Keratinocyte (primary cell): ENCODE measurements around the gene MALSU1. TPM values are rescaled to one million over a fixed set of nuclear protein-coding genes. Genes with fewer than 3 reads are reported as not detected.
A peak's percentile ranks its signal among the peaks of the same experiment; 100 is the strongest.

Experiments used
- DNase-seq: peaks from one replicate; pipeline ENCODE4 v3.0.0-alpha.2; 2011; ENCODE audit warnings: low read depth, missing footprints, low spot score
- FAIRE-seq: peaks from 2 replicates; lab custom pipeline; 2011; peaks lifted over from hg19 to GRCh38; lab: Jason Lieb, UNC
- H2AFZ ChIP-seq: 2 replicates; pipeline ENCODE4 v1.6.0; 2012; ENCODE audit warnings: low read length, control low read depth, inconsistent platforms; ENCODE audit not compliant: control insufficient read depth
- H3K27ac ChIP-seq: 2 replicates; pipeline ENCODE4 v1.5.1; 2011; ENCODE audit warnings: low read length; ENCODE audit not compliant: control insufficient read depth, insufficient read depth
- H3K27me3 ChIP-seq: 3 replicates; pipeline ENCODE4 v1.6.0; 2011; ENCODE audit warnings: low read length; ENCODE audit not compliant: control insufficient read depth, insufficient read depth; ENCODE audit errors: extremely low read depth
- H3K36me3 ChIP-seq, 2 experiments: 2 replicates in 1 of 2; 3 replicates in 1 of 2; pipeline ENCODE4 v1.5.1; 2011; ENCODE audit warnings: low read length in 2 of 2, mild to moderate bottlenecking in 1 of 2; ENCODE audit not compliant: control insufficient read depth in 2 of 2, insufficient read depth in 2 of 2; ENCODE audit errors: extremely low read depth in 1 of 2
- H3K4me1 ChIP-seq: 3 replicates; pipeline ENCODE4 v1.5.1; 2011; ENCODE audit warnings: low read length; ENCODE audit not compliant: control insufficient read depth, insufficient read depth; ENCODE audit errors: extremely low read depth
- H3K4me2 ChIP-seq: 3 replicates; pipeline ENCODE4 v1.6.0; 2011; ENCODE audit warnings: low read depth, low read length; ENCODE audit not compliant: control insufficient read depth, insufficient read depth; ENCODE audit errors: extremely low read depth
- H3K4me3 ChIP-seq, 3 experiments: fragments of 200-600 bp in 1 of 3; sonication (generic) in 1 of 3; 2 replicates in 2 of 3; 3 replicates in 1 of 3; pipeline ENCODE4 v1.5.1; 2011 to 2016; ENCODE audit warnings: low read length in 3 of 3, mild to moderate bottlenecking in 3 of 3, control low read depth in 2 of 3, inconsistent platforms in 1 of 3, low read depth in 1 of 3, mixed read lengths in 1 of 3, mixed run types in 1 of 3, moderate library complexity in 1 of 3; ENCODE audit not compliant: control insufficient read depth in 2 of 3, insufficient read depth in 2 of 3; ENCODE audit errors: extremely low read depth in 1 of 3
- H3K79me2 ChIP-seq: 2 replicates; pipeline ENCODE4 v1.6.0; 2012; ENCODE audit warnings: low read length; ENCODE audit not compliant: control insufficient read depth, insufficient read depth
- H3K9ac ChIP-seq: 3 replicates; pipeline ENCODE4 v1.6.0; 2011; ENCODE audit warnings: low read length; ENCODE audit not compliant: control insufficient read depth, insufficient read depth; ENCODE audit errors: extremely low read depth
- H3K9me1 ChIP-seq: 3 replicates; pipeline ENCODE4 v1.6.0; 2011; ENCODE audit warnings: low read length; ENCODE audit not compliant: control insufficient read depth, insufficient read depth; ENCODE audit errors: extremely low read depth
- H3K9me3 ChIP-seq: 2 replicates; pipeline ENCODE4 v1.5.1; 2012; ENCODE audit warnings: low read depth, low read length; ENCODE audit not compliant: control insufficient read depth
- H4K20me1 ChIP-seq: 3 replicates; pipeline ENCODE4 v1.6.0; 2011; ENCODE audit warnings: low read length; ENCODE audit not compliant: control insufficient read depth, insufficient read depth; ENCODE audit errors: extremely low read depth
- CTCF ChIP-seq, 3 experiments: IDR thresholded peaks in 1 of 3; conservative IDR thresholded peaks in 1 of 3; optimal IDR thresholded peaks in 1 of 3; 2 replicates in 2 of 3; 3 replicates in 1 of 3; pipeline versions ENCODE3 to v1.5.1; 2011; ENCODE audit warnings: low read length in 3 of 3, mild to moderate bottlenecking in 3 of 3, moderate library complexity in 2 of 3, control low read depth in 1 of 3, inconsistent platforms in 1 of 3; ENCODE audit not compliant: insufficient read depth in 2 of 3; ENCODE audit errors: extremely low read depth in 1 of 3
- EZH2 ChIP-seq: IDR thresholded peaks from one replicate; pipeline ENCODE4 v1.6.1; 2012; ENCODE audit warnings: inconsistent platforms, mild to moderate bottlenecking, low read length, moderate library complexity
- dilution Hi-C: fragments of 300-500 bp; cut with MboI; formaldehyde crosslinking; loops from one replicate; pipeline ENCODE4 v1.7.0; 2020; ENCODE audit warnings: low sequenced_read_pairs; ENCODE audit not compliant: extremely low pct_ligation_motif_present
- polyA plus RNA-seq, 5 experiments: library from polyadenylated mRNA; depleted of rRNA in 3 of 5; stranded (reverse) in 3 of 5; stranded (forward) in 1 of 5; unstranded in 1 of 5; fragments of >200 nt; gene quantifications; 1 replicate in 1 of 5; 2 replicates in 3 of 5; 3 replicates in 1 of 5; pipeline versions ENCODE4 v1.2.1 to v1.2.3, GENCODE V29; 2011 to 2012; ENCODE audit warnings: missing spikeins in 2 of 5, low read depth in 1 of 5, low replicate concordance in 1 of 5

Gene MALSU1
- polyA plus RNA-seq, 1 donor (not counting 4 experiments of a cell fraction or from before 2014, with no cell fraction given) = 67.8 TPM

GRCh38 chr7:23346316-23346715 is 47.2 kb downstream of the MALSU1 start:
- Histone ChIP-seq H4K20me1 (no peaks in the 10 kb centered on the region), H3K9ac (no peak overlapping the region), H3K36me3 (peaks cover 2 to 6% of the 10 kb centered on the region in 2 experiments), H3K4me3 (no peak overlapping the region), H3K27ac (no peak overlapping the region), H3K9me1 (no peaks in the 10 kb centered on the region), H3K4me1 (peaks cover 31% of the 10 kb centered on the region), H3K9me3 (no peaks in the 10 kb centered on the region), H3K4me2 (no peak overlapping the region), H3K79me2 (no peaks in the 10 kb centered on the region), H3K27me3 (no peaks in the 10 kb centered on the region), H2AFZ (no peak overlapping the region)
- FAIRE-seq = no peak
- TF ChIP-seq CTCF (optimal IDR thresholded peaks at IDR 0.05 in 1 of 3, IDR thresholded peaks at IDR 0.05 in 1 of 3, conservative IDR thresholded peaks at IDR 0.05 in 1 of 3; ENCODE audit: extremely low read depth in 1 of 3, insufficient read depth in 2 of 3, low read length in 3 of 3) = no peak
- TF ChIP-seq EZH2 = no peak
- no peak for DNase-seq
- dilution Hi-C loops = no loop called here

DNA sequence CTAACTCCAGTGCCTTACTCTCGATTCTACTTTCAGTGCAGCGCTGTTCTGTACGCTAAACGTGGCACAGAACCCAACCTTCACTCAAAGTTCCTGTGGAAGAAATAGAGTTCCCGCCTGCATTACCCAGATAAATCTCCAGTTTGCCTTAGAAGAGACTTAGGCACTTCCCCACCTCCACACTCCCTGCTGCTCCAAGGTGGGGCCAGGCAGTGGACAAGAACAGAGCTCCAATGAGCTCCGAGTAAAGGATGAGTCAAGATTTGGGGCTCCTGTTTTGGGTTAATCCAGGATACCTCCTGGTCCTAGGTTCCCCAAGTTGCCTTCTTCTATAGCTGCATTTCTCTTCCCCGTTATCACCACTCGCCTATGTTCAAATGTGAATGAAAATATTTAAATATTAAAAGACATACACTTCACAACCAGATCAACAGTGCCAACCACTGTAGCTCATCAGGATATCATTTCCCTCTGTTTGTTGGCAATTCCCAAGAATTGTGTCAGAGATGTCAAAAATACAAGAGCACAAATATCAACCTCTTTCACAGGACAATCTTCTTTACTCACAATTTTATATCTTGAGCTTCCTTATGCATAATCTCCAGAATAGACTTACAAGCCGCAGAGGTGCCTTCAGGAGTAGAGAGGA is 48.0 kb downstream of the MALSU1 start:
- no peaks in the 10 kb centered on the region for H3K27me3 ChIP-seq
- dilution Hi-C loops = no loop called here
- peaks cover 31% of the 10 kb centered on the region for H3K4me1 ChIP-seq
- H3K9ac ChIP-seq = peak overlapping the region; percentile 28
- peak overlapping the region; percentile 57 for H3K27ac ChIP-seq
- peaks cover 2 to 6% of the 10 kb centered on the region in 2 experiments for H3K36me3 ChIP-seq
- no peak overlapping the region for H2AFZ ChIP-seq
- no peaks in the 10 kb centered on the region for H3K9me1 ChIP-seq
- no peaks in the 10 kb centered on the region for H3K79me2 ChIP-seq
- H3K9me3 ChIP-seq = no peaks in the 10 kb centered on the region
- H3K4me2 ChIP-seq = peak overlapping the region; percentile 76
- FAIRE-seq = no peak
- no peaks in the 10 kb centered on the region for H4K20me1 ChIP-seq
- TF ChIP-seq CTCF (optimal IDR thresholded peaks at IDR 0.05 in 1 of 3, IDR thresholded peaks at IDR 0.05 in 1 of 3, conservative IDR thresholded peaks at IDR 0.05 in 1 of 3; ENCODE audit: extremely low read depth in 1 of 3, insufficient read depth in 2 of 3, low read length in 3 of 3) (no peak), EZH2 (no peak)
- no peak overlapping the region for H3K4me3 ChIP-seq
- DNase-seq = no peak
